HEK293 (cell line): ENCODE results near the gene NDUFB1.
A peak's percentile ranks its signal among the peaks of the same experiment; 100 is the strongest.

Experiments used
- KLF8 ChIP-seq: fragments of 450-650 bp; formaldehyde crosslinking; IDR thresholded peaks from 2 replicates; pipeline ENCODE4 v1.5.1; 2016; ENCODE audit warnings: missing biosample characterization, missing genetic modification characterization
- ZNF138 ChIP-seq: fragments of 450-650 bp; formaldehyde crosslinking; IDR thresholded peaks from 2 replicates; pipeline ENCODE4 v1.5.1; 2016; ENCODE audit warnings: missing biosample characterization, missing genetic modification characterization, borderline replicate concordance
- ZNF555 ChIP-seq: fragments of 450-650 bp; formaldehyde crosslinking; conservative IDR thresholded peaks from 2 replicates; pipeline ENCODE4 v1.5.1; 2017; ENCODE audit warnings: missing biosample characterization, mild to moderate bottlenecking, missing genetic modification characterization, inconsistent platforms
- ZNF76 ChIP-seq: fragments of 450-650 bp; formaldehyde crosslinking; IDR thresholded peaks from 2 replicates; pipeline ENCODE4; 2016; ENCODE audit warnings: low read depth, missing biosample characterization, missing genetic modification characterization, borderline replicate concordance
- ZNF768 ChIP-seq: fragments of 450-650 bp; formaldehyde crosslinking; IDR thresholded peaks from 2 replicates; pipeline ENCODE4 v1.5.1; 2018; ENCODE audit warnings: missing biosample characterization, mild to moderate bottlenecking, missing genetic modification characterization
- TF ChIP-seq, protein P1 (sequence below): fragments of 450-650 bp; formaldehyde crosslinking; IDR thresholded peaks from 2 replicates; pipeline ENCODE4 v1.5.1; 2016; ENCODE audit warnings: missing biosample characterization, missing genetic modification characterization

DNA sequence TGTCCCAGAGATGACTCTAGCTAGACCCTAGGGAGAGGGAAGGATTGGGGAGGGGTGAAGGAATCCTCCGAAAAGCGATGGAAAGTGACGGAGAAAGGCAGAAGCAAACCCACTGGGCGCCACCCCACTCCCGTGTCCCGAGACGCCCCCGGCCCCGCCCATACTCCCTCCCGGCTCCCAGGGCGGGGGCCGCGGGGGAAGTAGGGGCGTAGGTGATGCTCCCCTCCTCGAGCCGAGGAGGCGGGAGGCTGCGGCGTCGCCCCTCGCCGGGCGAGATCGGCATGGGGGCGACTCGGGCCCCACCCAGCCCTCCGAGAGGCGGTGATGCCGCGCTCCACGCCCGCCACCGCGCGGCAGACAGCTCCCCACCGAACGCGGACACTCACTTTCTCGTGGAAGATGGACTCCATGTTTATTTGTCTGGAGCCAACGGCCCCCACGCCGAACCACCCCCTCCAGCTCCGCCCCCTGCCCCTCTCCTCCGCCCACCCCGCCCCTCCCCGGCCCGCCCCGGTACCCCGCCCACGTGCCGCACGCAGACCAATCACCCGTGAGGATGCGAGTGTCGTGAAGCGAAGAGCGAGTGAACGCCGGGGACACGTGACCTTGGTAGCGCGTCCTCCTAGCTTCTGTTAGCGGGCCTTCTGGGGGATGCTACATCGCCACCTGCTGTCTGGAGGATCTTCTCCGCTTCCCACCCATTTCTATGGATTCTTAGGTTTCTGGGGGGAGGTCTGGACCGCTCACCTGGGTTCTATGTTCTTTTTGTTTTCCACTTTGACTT, 15.2 kb downstream of the NDUFB1 start, which contains the start of gene ATXN3:
- TF ChIP-seq ZNF555 (tag by site-specific recombination) (no peak), KLF8 (peak; percentile 97), ZNF76 (tag by site-specific recombination) (peak; percentile 76), ZNF768 (tag by site-specific recombination) (no peak), ZNF138 (no peak)
- TF ChIP-seq, protein P1, sequence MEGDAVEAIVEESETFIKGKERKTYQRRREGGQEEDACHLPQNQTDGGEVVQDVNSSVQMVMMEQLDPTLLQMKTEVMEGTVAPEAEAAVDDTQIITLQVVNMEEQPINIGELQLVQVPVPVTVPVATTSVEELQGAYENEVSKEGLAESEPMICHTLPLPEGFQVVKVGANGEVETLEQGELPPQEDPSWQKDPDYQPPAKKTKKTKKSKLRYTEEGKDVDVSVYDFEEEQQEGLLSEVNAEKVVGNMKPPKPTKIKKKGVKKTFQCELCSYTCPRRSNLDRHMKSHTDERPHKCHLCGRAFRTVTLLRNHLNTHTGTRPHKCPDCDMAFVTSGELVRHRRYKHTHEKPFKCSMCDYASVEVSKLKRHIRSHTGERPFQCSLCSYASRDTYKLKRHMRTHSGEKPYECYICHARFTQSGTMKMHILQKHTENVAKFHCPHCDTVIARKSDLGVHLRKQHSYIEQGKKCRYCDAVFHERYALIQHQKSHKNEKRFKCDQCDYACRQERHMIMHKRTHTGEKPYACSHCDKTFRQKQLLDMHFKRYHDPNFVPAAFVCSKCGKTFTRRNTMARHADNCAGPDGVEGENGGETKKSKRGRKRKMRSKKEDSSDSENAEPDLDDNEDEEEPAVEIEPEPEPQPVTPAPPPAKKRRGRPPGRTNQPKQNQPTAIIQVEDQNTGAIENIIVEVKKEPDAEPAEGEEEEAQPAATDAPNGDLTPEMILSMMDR (tag by site-specific recombination): peak; percentile 70
